COLO829 (cell line): ENCODE data around the gene DAB2IP.

Experiments used
- DNase-seq: peaks from one replicate; pipeline ENCODE4 v3.0.0; 2012; ENCODE audit warnings: low spot score

DAB2IP gene

GRCh38 chr9:121797081-121797480 is 145.6 kb downstream of the DAB2IP start:
- DNase-seq: no peak

- DNase-seq: no peak
These were observed 147.5 kb downstream of the DAB2IP start for GRCh38 chr9:121798941-121799340.

- no peak for DNase-seq
These were observed 148.9 kb downstream of the DAB2IP start for GRCh38 chr9:121800376-121800775.

GRCh38 chr9:121801579-121801978 is 150.1 kb downstream of the DAB2IP start:
- DNase-seq: no peak

GRCh38 chr9:121802753-121803152 is 151.3 kb downstream of the DAB2IP start:
- no peak for DNase-seq

- DNase-seq: no peak
These were observed 155.8 kb downstream of the DAB2IP start for GRCh38 chr9:121807069-121807822.

GRCh38 chr9:121807823-121808278 is 156.4 kb downstream of the DAB2IP start:
- no peak for DNase-seq

- DNase-seq: no peak
These were observed 157.3 kb downstream of the DAB2IP start for GRCh38 chr9:121808781-121809180.

- no peak for DNase-seq
These were observed 158.1 kb downstream of the DAB2IP start for GRCh38 chr9:121809356-121810050.

- DNase-seq: no peak
These were observed 159.1 kb downstream of the DAB2IP start for GRCh38 chr9:121810489-121810888.

- DNase-seq: no peak
These were observed 159.7 kb downstream of the DAB2IP start for GRCh38 chr9:121811140-121811539.

GRCh38 chr9:121811751-121812150 is 160.3 kb downstream of the DAB2IP start:
- DNase-seq: no peak

GRCh38 chr9:121812159-121812735 is 160.8 kb downstream of the DAB2IP start:
- no peak for DNase-seq

GRCh38 chr9:121813519-121814210 is 162.2 kb downstream of the DAB2IP start:
- DNase-seq: no peak

- DNase-seq: no peak
These were observed 163.2 kb downstream of the DAB2IP start for GRCh38 chr9:121814594-121814993.

GRCh38 chr9:121815084-121815483 is 163.7 kb downstream of the DAB2IP start:
- DNase-seq: no peak

GRCh38 chr9:121815546-121816448 is 164.4 kb downstream of the DAB2IP start:
- no peak for DNase-seq

- DNase-seq: no peak
These were observed 165.0 kb downstream of the DAB2IP start for GRCh38 chr9:121816449-121816817.

GRCh38 chr9:121816845-121817450 is 165.5 kb downstream of the DAB2IP start:
- DNase-seq: no peak

- DNase-seq: no peak
These were observed 166.0 kb downstream of the DAB2IP start for GRCh38 chr9:121817476-121817875.

- no peak for DNase-seq
These were observed 166.7 kb downstream of the DAB2IP start for GRCh38 chr9:121818016-121818661.
